ENCODE data around the gene ANKRD24.
"Not testable (repeated sequence)": the region's sequence is repeated elsewhere in the genome, so short reads cannot be mapped to it uniquely, and the experiment has no call there.

DNA sequence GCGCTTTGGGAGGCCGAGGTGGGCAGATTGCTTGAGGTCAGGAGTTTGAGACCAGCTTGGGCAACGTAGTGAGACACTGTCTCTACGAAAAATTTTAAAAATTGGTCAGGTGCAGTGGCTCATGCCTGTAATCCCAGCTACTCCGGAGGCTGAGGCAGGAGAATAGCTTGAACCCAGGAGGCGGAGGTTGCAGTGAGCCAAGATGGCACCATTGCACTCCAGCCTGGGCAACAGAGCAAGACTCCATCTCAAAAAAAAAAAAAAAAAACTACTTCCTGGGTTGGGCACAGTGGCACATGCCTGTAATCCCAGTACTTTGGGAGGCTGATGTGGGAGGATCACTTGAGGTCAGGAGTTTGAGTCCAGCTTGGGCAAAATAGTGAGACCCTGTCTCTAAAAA is 49.0 kb downstream of the ANKRD24 start:
- TF ChIP-seq GABPB1 (CRISPR knock-in tag; IDR thresholded peaks at IDR 0.05); RFX5 (IDR thresholded peaks at IDR 0.05; ENCODE audit: low read depth, low read length); ZFP90 (CRISPR knock-in tag; IDR thresholded peaks at IDR 0.05; ENCODE audit: borderline replicate concordance); AHR (CRISPR knock-in tag; IDR thresholded peaks at IDR 0.05): not testable (repeated sequence)
- TF ChIP-seq, protein P1, sequence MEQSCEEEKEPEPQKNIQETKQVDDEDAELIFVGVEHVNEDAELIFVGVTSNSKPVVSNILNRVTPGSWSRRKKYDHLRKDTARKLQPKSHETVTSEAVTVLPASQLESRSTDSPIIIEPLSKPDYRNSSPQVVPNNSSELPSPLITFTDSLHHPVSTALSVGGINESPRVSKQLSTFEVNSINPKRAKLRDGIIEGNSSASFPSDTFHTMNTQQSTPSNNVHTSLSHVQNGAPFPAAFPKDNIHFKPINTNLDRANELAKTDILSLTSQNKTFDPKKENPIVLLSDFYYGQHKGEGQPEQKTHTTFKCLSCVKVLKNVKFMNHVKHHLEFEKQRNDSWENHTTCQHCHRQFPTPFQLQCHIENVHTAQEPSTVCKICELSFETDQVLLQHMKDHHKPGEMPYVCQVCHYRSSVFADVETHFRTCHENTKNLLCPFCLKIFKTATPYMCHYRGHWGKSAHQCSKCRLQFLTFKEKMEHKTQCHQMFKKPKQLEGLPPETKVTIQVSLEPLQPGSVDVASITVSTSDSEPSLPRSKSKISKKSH (CRISPR knock-in tag; IDR thresholded peaks at IDR 0.05; ENCODE audit: borderline replicate concordance), result not testable (repeated sequence)
- TF ChIP-seq, protein P2, sequence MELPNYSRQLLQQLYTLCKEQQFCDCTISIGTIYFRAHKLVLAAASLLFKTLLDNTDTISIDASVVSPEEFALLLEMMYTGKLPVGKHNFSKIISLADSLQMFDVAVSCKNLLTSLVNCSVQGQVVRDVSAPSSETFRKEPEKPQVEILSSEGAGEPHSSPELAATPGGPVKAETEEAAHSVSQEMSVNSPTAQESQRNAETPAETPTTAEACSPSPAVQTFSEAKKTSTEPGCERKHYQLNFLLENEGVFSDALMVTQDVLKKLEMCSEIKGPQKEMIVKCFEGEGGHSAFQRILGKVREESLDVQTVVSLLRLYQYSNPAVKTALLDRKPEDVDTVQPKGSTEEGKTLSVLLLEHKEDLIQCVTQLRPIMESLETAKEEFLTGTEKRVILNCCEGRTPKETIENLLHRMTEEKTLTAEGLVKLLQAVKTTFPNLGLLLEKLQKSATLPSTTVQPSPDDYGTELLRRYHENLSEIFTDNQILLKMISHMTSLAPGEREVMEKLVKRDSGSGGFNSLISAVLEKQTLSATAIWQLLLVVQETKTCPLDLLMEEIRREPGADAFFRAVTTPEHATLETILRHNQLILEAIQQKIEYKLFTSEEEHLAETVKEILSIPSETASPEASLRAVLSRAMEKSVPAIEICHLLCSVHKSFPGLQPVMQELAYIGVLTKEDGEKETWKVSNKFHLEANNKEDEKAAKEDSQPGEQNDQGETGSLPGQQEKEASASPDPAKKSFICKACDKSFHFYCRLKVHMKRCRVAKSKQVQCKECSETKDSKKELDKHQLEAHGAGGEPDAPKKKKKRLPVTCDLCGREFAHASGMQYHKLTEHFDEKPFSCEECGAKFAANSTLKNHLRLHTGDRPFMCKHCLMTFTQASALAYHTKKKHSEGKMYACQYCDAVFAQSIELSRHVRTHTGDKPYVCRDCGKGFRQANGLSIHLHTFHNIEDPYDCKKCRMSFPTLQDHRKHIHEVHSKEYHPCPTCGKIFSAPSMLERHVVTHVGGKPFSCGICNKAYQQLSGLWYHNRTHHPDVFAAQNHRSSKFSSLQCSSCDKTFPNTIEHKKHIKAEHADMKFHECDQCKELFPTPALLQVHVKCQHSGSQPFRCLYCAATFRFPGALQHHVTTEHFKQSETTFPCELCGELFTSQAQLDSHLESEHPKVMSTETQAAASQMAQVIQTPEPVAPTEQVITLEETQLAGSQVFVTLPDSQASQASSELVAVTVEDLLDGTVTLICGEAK (IDR thresholded peaks at IDR 0.05), result not testable (repeated sequence)
- TF ChIP-seq, protein P2 (CRISPR knock-in tag; IDR thresholded peaks at IDR 0.05), result not testable (repeated sequence)
